Esophagus squamous epithelium (tissue), 5 donors: ENCODE measurements around the gene GYG1. TPM values are rescaled to one million over a fixed set of nuclear protein-coding genes. Genes with fewer than 3 reads are reported as not detected.

Experiments used
- DNase-seq: peaks from one replicate; lab custom pipeline; 2025; lab: John Stamatoyannopoulos, UW
- H3K27ac ChIP-seq, 4 donors: fragments of 200-600 bp; sonication (generic); one replicate each; pipeline ENCODE4 v1.5.1; 2016 to 2019; ENCODE audit warnings: mild to moderate bottlenecking in 1 of 4
- H3K27me3 ChIP-seq, 4 donors: fragments of 200-600 bp; sonication (generic); 1 replicate in 3 of 4; 2 replicates in 1 of 4; pipeline versions ENCODE4 v1.5.1 to v1.6.0; 2017 to 2021; ENCODE audit warnings: antibody characterized with exemption in 1 of 4
- H3K36me3 ChIP-seq, 3 donors: fragments of 200-600 bp; sonication (generic); one replicate each; pipeline ENCODE4 v1.5.1; 2016 to 2019
- H3K4me1 ChIP-seq, 3 donors: fragments of 200-600 bp; sonication (generic); one replicate each; pipeline ENCODE4 v1.5.1; 2017 to 2019
- H3K4me3 ChIP-seq, 4 donors: fragments of 200-600 bp; sonication (generic); 1 replicate in 3 of 4; 2 replicates in 1 of 4; pipeline ENCODE4 v1.5.1; 2016 to 2019; ENCODE audit warnings: mild to moderate bottlenecking in 2 of 4, moderate library complexity in 1 of 4
- H3K9me3 ChIP-seq, 3 donors: fragments of 200-600 bp; sonication (generic); one replicate each; pipeline ENCODE4 v1.5.1; 2016 to 2019
- CTCF ChIP-seq, 6 experiments: fragments of 450-650 bp in 4 of 6; fragments of 200-600 bp in 2 of 6; sonication (generic) in 2 of 6; IDR thresholded peaks; one replicate each; pipeline ENCODE4 v1.5.1; 2016 to 2019; ENCODE audit warnings: antibody characterized with exemption in 6 of 6, mild to moderate bottlenecking in 4 of 6, moderate library complexity in 4 of 6
- POLR2A ChIP-seq, 4 donors: fragments of 450-650 bp; IDR thresholded peaks; one replicate each; pipeline ENCODE4 v1.6.1; 2017; ENCODE audit warnings: antibody characterized with exemption in 4 of 4, mild to moderate bottlenecking in 4 of 4, moderate library complexity in 3 of 4
- WGBS, 2 donors: methylation state at CpG; one replicate each; pipeline ENCODE4 v1.1.5; 2018; 5-methylcytosine and 5-hydroxymethylcytosine counted together
- intact Hi-C: fragments of 100-400 bp; cut with DNase I; formaldehyde crosslinking; loops from one replicate; pipeline ENCODE4 v1.15.0; 2022
- total RNA-seq, 4 donors: library from RNA; depleted of rRNA; stranded (reverse); fragments of >200 nt; gene quantifications; one replicate each; pipeline ENCODE4 v1.1.0, GENCODE V29; 2016
- donor health status: DM: yes; HTN: yes; CAD: no.

GYG1 gene
- total RNA-seq, 4 donors from 2014 or later, result 16.6 to 55.5 (median 35.8) TPM

DNA sequence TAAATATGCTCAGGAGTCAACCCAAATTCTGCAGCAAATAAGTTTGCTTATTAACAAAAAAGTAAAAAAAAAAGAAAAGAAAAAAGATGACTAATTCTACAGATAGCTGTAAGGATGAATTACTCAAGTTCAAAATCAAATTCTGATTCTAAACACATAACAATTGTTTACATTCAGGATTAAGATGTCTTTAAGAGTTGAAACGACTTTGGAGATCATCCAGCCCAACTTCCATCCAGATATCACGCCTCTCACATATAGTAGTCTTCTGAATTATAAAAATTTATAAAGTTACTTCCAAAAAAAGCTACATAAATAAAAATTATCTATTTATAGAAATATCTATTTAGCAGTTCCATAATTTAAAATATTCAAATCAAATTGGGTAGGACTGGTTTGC, 39.8 kb downstream of the GYG1 start:
- Histone ChIP-seq H3K27ac (no peak overlapping the region), H3K4me1 (no peaks in the 10 kb centered on the region), H3K36me3 (peaks cover 0 to 36% (median 7%) of the 10 kb centered on the region in 3 donors), H3K9me3 (no peaks in the 10 kb centered on the region), H3K4me3 (no peak overlapping the region), H3K27me3 (no peaks in the 10 kb centered on the region)
- no peak for DNase-seq
- 46 to 63% methylated on average over 2 of the region's 2 CpGs for WGBS, 2 donors
- intact Hi-C loops, result no loop called here
- TF ChIP-seq POLR2A (IDR thresholded peaks at IDR 0.05) (no peak), CTCF (IDR thresholded peaks at IDR 0.05) (no peak)

DNA sequence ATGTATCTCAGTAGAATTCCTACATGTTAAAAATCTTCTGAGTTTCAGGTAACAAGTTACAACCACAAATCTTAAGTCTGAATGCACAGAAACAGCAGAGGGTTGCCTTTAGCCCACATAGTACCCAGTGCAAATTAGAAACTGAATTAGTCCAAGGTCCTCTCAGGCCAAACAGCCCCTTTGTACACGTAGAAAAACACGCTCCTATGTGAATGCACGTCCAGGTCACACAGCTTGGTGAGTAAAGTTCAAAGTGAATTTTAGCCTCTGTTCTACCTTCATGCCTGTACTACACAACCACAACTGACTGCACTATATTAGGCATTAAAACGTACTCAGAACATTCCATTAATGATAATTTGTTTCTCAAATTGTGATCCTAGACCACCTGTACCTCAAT, 46.3 kb downstream of the GYG1 start:
- intact Hi-C loops, result no loop called here
- no peak overlapping the region for H3K4me3 ChIP-seq
- no peaks in the 10 kb centered on the region for H3K27me3 ChIP-seq
- no peak for TF ChIP-seq CTCF (IDR thresholded peaks at IDR 0.05)
- no peak for TF ChIP-seq POLR2A (IDR thresholded peaks at IDR 0.05)
- peaks cover 0 to 67% (median 0%) of the 10 kb centered on the region in 3 donors for H3K36me3 ChIP-seq
- H3K27ac ChIP-seq, result no peak overlapping the region
- WGBS, 2 donors, result 96 to 98% methylated on average over 3 to 4 of the region's 4 CpGs
- no peak for DNase-seq
- H3K4me1 ChIP-seq, result no peaks in the 10 kb centered on the region
- H3K9me3 ChIP-seq, result no peaks in the 10 kb centered on the region

DNA sequence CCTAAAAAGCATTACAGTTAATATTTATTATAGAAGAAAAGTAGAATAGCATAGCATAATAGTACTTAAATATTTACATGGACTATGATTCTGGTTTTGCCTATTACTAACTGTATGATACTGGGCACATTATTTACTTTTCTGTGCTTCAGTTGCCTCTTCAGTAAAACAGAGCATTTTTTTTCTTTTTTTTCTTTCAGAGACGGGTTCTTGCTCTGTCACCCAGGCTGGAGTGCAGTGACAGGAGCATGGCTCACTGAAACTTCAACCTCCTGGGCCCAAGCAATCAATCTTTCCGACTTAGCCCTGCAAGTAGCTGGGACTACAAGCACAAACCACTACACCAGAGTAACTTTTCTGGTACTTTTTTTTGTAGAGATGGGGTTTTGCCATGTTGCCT, 47.0 kb downstream of the GYG1 start:
- intact Hi-C loops, result no loop called here
- Histone ChIP-seq H3K4me1 (no peaks in the 10 kb centered on the region), H3K27me3 (no peaks in the 10 kb centered on the region), H3K27ac (no peak overlapping the region), H3K36me3 (peaks cover 0 to 67% (median 0%) of the 10 kb centered on the region in 3 donors), H3K9me3 (no peaks in the 10 kb centered on the region), H3K4me3 (no peak overlapping the region)
- TF ChIP-seq CTCF (IDR thresholded peaks at IDR 0.05) (no peak), POLR2A (IDR thresholded peaks at IDR 0.05) (no peak)
- WGBS, 2 donors, result 80 to 87% methylated on average over 2 of the region's 2 CpGs
- no peak for DNase-seq

- no peaks in the 10 kb centered on the region for H3K9me3 ChIP-seq
- no peak overlapping the region for H3K27ac ChIP-seq
- TF ChIP-seq CTCF (IDR thresholded peaks at IDR 0.05) (no peak), POLR2A (IDR thresholded peaks at IDR 0.05) (no peak)
- H3K4me3 ChIP-seq, result no peak overlapping the region
- DNase-seq, result no peak
- WGBS, 2 donors, result 72 to 78% methylated on average over 1 of the region's 1 CpG
- H3K27me3 ChIP-seq, result no peaks in the 10 kb centered on the region
- H3K36me3 ChIP-seq, result peaks cover 0 to 73% (median 0%) of the 10 kb centered on the region in 3 donors
- intact Hi-C loops, result no loop called here
- H3K4me1 ChIP-seq, result no peaks in the 10 kb centered on the region
These were observed 51.5 kb downstream of the GYG1 start for GRCh38 chr3:149042789-149043386.

- Histone ChIP-seq H3K27me3 (no peaks in the 10 kb centered on the region), H3K36me3 (peaks cover 0 to 68% (median 0%) of the 10 kb centered on the region in 3 donors), H3K27ac (no peak overlapping the region), H3K4me1 (no peaks in the 10 kb centered on the region), H3K4me3 (no peak overlapping the region), H3K9me3 (no peaks in the 10 kb centered on the region)
- DNase-seq, result no peak
- WGBS, 2 donors, result 89 to 92% methylated on average over 5 of the region's 5 CpGs
- no peak for TF ChIP-seq POLR2A (IDR thresholded peaks at IDR 0.05)
- TF ChIP-seq CTCF (IDR thresholded peaks at IDR 0.05), result no peak
- intact Hi-C loops, result no loop called here
These were observed 53.2 kb downstream of the GYG1 start for GRCh38 chr3:149044339-149045083.
